KBM-7 (cell line): ENCODE measurements around the gene WWP2.
A peak's percentile ranks its signal among the peaks of the same experiment; 100 is the strongest.
"Not testable (repeated sequence)": the region's sequence is repeated elsewhere in the genome, so short reads cannot be mapped to it uniquely, and the experiment has no call there.

Experiments
- DNase-seq: peaks from one replicate; pipeline ENCODE4 v3.0.0-alpha.2; 2015
- in situ Hi-C: fragments of 300-500 bp; cut with MboI; formaldehyde crosslinking; loops from 2 replicates; pipeline ENCODE4 v1.14.3; 2020; ENCODE audit warnings: low sequenced_read_pairs, low pct_unique_long_range_greater_than_20kb, mixed read lengths

Gene WWP2

DNA sequence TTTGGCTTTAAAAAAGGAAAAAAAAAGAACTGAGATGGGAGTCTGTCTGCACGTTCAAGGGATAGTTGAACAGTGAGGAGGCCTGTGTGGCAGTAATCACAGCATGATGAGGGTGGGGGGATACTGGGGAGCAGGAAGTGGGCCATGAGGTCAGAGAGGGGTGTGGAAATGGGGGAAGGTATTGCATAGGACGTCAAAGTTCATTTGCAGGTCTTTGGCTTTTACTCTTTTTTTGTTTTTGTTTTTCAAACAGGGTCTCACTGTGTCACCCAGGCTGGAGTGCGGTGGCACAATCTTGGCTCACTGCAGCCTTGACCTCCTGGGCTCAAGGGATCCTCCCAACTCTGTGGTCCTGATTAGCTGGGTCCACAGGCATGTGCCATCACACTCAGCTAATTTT is 19.0 kb downstream of the WWP2 start:
- in situ Hi-C loops: no loop called here
- no peak for DNase-seq

- in situ Hi-C loops: no loop called here
- DNase-seq: no peak
Measured at GRCh38 chr16:69784586-69784985, 22.5 kb downstream of the WWP2 start.

DNA sequence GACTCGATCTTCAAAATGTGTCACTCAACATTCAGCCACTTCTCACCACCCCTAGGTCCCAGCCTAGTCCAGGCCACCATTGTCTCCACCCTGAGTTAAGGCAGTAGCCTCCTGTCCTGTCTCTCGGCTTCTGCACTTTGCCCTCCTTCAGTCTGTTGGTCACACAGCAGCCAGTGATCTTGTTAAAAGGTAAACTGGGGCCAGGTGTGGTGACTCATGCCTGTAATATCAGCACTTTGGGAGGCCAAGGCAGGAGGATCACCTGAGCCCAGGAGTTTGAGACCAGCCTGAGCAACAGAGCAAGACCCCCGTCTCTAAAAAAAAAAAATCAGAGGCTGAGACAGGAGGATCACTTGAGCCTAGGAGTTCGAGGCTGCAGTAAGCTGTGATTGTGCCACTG is 25.8 kb downstream of the WWP2 start:
- in situ Hi-C loops: no loop called here
- DNase-seq: no peak

DNA sequence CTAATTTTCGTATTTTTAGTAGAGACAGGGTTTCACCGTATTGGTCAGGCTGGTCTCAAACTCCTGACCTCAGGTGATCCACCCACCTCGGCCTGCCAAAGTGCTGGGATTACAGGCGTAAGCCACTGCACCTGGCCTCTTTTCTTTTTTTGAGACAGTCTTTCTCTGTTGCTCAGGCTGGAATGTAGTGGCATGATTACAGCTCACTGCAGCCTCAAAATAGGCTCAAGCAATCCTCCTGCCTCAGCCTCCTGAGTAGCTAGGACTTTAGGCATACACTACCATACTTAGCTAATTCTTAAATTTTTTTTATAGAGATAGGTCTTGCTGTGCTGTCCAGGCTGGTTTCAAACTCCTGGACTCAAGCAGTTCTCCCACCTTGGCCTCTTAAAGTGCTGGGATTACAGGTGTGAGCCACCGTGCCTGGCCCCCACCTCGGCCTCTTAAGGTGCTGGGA is 29.3 kb downstream of the WWP2 start:
- DNase-seq, in situ Hi-C loops: not testable (repeated sequence)

DNA sequence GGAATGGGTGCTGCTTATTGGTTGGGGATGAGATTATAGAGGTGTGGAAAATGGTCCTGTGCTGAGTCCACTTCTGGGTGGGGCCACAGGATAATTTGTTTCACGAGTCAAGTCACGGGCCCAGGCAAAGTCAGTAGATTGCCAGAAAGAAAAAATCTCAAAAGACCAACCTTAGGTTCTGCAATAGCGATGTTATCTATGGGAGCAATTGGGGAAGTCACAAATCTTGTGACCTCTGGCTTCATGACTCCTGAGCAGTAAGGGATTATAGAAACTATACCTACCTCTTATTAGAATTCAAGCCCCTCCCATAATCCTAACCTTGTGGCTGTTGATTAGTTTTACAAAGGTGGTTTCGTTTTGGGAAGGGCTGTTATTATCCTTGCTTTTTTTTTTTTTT is 31.4 kb downstream of the WWP2 start:
- DNase-seq: no peak
- in situ Hi-C loops: no loop called here

GRCh38 chr16:69794486-69794885 is 32.4 kb downstream of the WWP2 start:
- no peak for DNase-seq
- in situ Hi-C loops: no loop called here

GRCh38 chr16:69796285-69797118 is 34.4 kb downstream of the WWP2 start:
- in situ Hi-C loops: no loop called here
- DNase-seq: peak; percentile 39

GRCh38 chr16:69798466-69798865 is 36.3 kb downstream of the WWP2 start:
- in situ Hi-C loops: no loop called here

DNA sequence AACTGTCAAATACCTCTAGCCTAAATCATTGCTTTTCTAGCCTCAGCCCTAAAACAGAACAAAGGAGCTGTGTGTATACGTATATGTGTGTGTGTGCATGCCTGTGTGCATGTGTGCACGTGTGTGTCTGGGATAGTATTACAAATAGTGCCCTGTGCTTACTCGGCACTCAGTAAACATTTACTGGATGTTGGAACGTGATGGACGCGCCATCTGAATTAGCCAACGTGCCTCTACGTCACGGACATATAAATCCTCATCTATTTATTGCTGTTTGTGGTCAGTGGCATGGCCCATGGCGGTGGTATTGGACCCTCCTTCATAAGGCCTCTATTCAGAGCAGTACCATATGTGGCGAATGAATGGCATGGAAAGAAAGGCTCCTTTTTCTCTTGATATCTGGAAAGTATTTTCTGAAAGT is 37.5 kb downstream of the WWP2 start:
- in situ Hi-C loops: no loop called here
- DNase-seq: no peak

More at GRCh38 chr16:69798466-69798865, 36.3 kb downstream of the WWP2 start:
- no peak for DNase-seq

GRCh38 chr16:69804297-69804696 is 42.2 kb downstream of the WWP2 start:
- in situ Hi-C loops: no loop called here
- DNase-seq: no peak

DNA sequence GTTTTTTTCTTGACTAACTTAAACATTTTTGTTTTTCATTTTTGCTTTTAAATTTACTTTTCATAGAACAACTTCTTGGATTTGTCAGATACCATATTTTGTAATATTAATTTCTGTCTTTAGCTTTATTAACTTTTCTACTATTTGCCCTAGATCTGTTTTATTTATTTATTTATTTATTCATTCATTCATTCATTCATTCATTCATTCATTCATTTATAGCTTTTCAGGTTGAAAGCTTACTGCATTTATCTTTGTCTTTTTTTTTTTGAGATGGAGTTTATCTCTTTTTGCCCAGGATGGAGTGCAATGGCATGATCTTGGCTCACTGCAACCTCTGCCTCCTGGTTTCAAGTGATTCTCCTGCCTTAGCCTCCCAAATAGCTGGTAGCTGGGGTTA is 44.6 kb downstream of the WWP2 start:
- in situ Hi-C loops, DNase-seq: not testable (repeated sequence)

DNA sequence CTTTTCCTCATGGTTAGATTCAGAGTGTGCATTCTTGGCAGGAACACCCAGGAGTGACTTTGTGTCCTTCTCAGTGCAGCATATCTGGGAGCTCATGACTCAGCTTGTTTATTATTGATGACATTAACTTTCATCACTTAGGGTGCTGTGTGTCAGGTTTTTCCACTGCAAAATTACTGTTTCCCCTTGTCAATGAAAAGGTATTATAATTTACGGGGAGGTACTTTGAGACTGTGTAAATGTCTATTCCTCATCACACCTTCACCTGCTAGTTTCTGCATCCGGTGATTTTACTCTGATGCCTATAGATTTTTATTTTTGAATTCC is 50.5 kb downstream of the WWP2 start:
- in situ Hi-C loops: no loop called here
- no peak for DNase-seq

- DNase-seq: no peak
- in situ Hi-C loops: no loop called here
Measured at GRCh38 chr16:69814078-69814477, 51.9 kb downstream of the WWP2 start.

DNA sequence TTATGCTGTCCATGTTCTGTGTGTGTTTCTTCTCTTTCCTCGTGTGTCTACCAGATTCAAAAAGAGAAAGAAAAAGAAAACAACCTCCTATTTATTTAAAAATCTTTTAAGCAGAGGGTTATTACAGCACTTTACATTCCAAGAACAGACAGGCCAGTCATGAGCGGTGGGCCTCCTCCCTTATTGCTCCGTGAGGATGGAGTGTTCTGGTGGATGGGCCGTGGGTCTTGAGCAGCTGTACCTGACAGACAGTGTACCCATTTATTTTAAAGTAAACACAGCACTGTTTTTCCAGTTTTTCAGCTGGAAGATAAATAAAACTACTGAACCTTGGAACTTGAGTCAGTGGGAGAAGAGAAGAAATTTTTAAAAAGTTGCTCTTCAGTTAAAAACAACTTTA is 52.4 kb downstream of the WWP2 start:
- DNase-seq: no peak
- in situ Hi-C loops: no loop called here

- DNase-seq, in situ Hi-C loops: not testable (repeated sequence)
Measured at GRCh38 chr16:69815216-69815883, 53.2 kb downstream of the WWP2 start.

- DNase-seq: no peak
- in situ Hi-C loops: no loop called here
Measured at GRCh38 chr16:69816996-69817395, 54.9 kb downstream of the WWP2 start.

DNA sequence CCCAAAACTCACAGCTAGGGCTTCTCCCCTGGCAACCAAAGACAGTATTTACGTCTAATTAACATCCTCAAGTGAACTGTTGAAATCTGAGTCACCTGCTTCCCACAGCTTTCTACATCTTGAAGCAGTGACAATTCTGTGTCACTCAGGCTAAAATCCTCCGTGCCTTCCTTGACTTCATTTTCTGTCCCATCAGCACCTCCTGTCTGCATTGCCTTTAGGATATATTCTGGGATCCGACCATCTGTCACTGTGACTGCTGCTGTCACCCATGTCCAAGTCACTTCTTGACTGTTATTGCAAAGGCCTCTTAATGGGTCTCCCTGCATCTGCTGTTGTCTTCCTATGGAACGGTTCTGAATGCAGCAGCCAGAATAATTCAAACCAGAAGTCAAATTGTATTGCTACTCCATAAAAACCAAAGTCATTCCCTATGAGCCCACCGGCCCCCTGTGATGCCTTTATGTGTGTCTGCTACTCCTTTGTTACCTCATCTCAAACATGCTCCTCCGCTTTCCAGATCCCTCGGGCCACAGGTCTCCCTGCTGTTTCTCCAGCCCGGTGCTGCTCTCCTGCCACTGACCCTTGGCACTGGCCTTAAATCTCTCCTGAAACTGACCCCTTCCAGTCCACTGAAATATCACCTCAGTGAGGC is 56.9 kb downstream of the WWP2 start:
- in situ Hi-C loops: no loop called here
- no peak for DNase-seq

GRCh38 chr16:69820926-69821541 is 58.9 kb downstream of the WWP2 start:
- no peak for DNase-seq
- in situ Hi-C loops: no loop called here

DNA sequence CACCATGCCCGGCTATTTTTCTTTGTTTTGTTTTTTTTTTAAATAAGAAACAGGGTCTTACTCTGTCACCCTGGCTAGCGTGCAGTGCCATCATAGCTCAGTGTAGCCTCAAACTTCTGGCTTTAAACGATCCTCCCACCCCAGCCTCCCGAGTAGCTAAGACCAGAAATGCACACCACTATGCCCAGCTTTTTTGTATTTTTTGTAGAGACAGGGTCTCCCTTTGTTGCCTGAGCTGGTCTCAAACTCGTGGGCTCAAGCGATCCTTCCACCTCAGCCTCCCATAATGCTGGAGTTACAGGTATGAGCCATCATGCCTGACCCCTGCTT is 59.7 kb downstream of the WWP2 start:
- in situ Hi-C loops: no loop called here

More for the DNA sequence above, 59.7 kb downstream of the WWP2 start:
- no peak for DNase-seq
